MCF 10A (cell line): Measurements from ENCODE around the gene TFAP2D. TPM values are rescaled to one million over a fixed set of nuclear protein-coding genes. Genes with fewer than 3 reads are reported as not detected.

Experiments used
- BruUV-seq: library from RNA; stranded (reverse); fragments of 400-500 nt; replicated peaks from 2 replicates; lab custom pipeline; 2021; lab: Mats Ljungman, UMichigan
- CTCF ChIA-PET: fragments of 300-600 bp; sonication (Branson Sonifier 250); formaldehyde crosslinking; extraction: SDS; loops from one replicate; lab custom pipeline; 2021; ENCODE audit warnings: antibody characterized with exemption, inconsistent platforms; lab: Yijun Ruan, JAX
- POLR2A ChIA-PET: fragments of 300-600, 350-650 bp; sonication (Branson Sonifier 250); formaldehyde crosslinking; extraction: SDS; loops from one replicate; lab custom pipeline; 2020; ENCODE audit warnings: antibody characterized with exemption, inconsistent platforms; lab: Yijun Ruan, JAX
- DNase-seq: peaks from one replicate; pipeline ENCODE4 v3.0.0-alpha.2; 2018; ENCODE audit not compliant: unreplicated experiment
- H3K27ac Mint-ChIP-seq: one replicate; pipeline ENCODE4 v1.8.0; 2022; ENCODE audit warnings: mild to moderate bottlenecking, low read depth, mixed read lengths; ENCODE audit not compliant: unreplicated experiment
- H3K27me3 Mint-ChIP-seq: one replicate; pipeline ENCODE4 v1.8.0; 2022; ENCODE audit warnings: mixed read lengths; ENCODE audit not compliant: insufficient read depth, unreplicated experiment
- H3K36me3 Mint-ChIP-seq: one replicate; pipeline ENCODE4 v1.8.0; 2022; ENCODE audit warnings: mild to moderate bottlenecking, moderate library complexity, mixed read lengths; ENCODE audit not compliant: insufficient read depth, unreplicated experiment
- H3K4me1 Mint-ChIP-seq: one replicate; pipeline ENCODE4 v1.8.0; 2022; ENCODE audit warnings: mixed read lengths; ENCODE audit not compliant: insufficient read depth, unreplicated experiment
- H3K4me3 Mint-ChIP-seq: one replicate; pipeline ENCODE4 v1.8.0; 2022; ENCODE audit warnings: mild to moderate bottlenecking, moderate library complexity, mixed read lengths; ENCODE audit not compliant: unreplicated experiment
- H3K9me3 Mint-ChIP-seq: one replicate; pipeline ENCODE4 v1.8.0; 2022; ENCODE audit warnings: mixed read lengths; ENCODE audit not compliant: unreplicated experiment
- CTCF ChIP-seq: fragments of 200-600 bp; IDR thresholded peaks from one replicate; pipeline ENCODE4 v1.8.0; 2022; ENCODE audit warnings: antibody characterized with exemption, mild to moderate bottlenecking; ENCODE audit not compliant: unreplicated experiment
- intact Hi-C: fragments of 100-400 bp; cut with micrococcal nuclease; formaldehyde crosslinking; loops from 2 replicates; pipeline ENCODE4 v1.14.1; 2022
- total RNA-seq: library from RNA; stranded (reverse); gene quantifications from 2 replicates; pipeline ENCODE4 v1.2.3, GENCODE V29; 2022

TFAP2D gene
- total RNA-seq, 1 experiment from 2014 or later = not detected

- peaks cover 27% of the 10 kb centered on the region for H3K27me3 Mint-ChIP-seq
These were observed 6.8 kb upstream of the TFAP2D start for GRCh38 chr6:50706575-50706974.

GRCh38 chr6:50707191-50707590, 6.1 kb upstream of the TFAP2D start:
- H3K27me3 Mint-ChIP-seq = peaks cover 27% of the 10 kb centered on the region
- BruUV-seq = no TSS peak
- no peak overlapping the region for H3K4me3 Mint-ChIP-seq
- no peak for TF ChIP-seq CTCF
- POLR2A ChIA-PET = no interaction called here
- peaks cover 15% of the 10 kb centered on the region for H3K9me3 Mint-ChIP-seq
- intact Hi-C loops = no loop called here
- H3K36me3 Mint-ChIP-seq = no peaks in the 10 kb centered on the region
- no peak for DNase-seq
- H3K4me1 Mint-ChIP-seq = no peaks in the 10 kb centered on the region
- CTCF ChIA-PET = no interaction called here
- no peak overlapping the region for H3K27ac Mint-ChIP-seq

More at GRCh38 chr6:50706575-50706974, 6.8 kb upstream of the TFAP2D start:
- Mint-ChIP-seq H3K9me3 (peaks cover 15% of the 10 kb centered on the region), H3K4me1 (no peaks in the 10 kb centered on the region), H3K4me3 (no peak overlapping the region), H3K27ac (no peak overlapping the region), H3K36me3 (no peaks in the 10 kb centered on the region)
- ChIA-PET POLR2A (no interaction called here), CTCF (interaction anchor here (1.1 kb wide), 1 partner anchor 15 kb away, joined by 5 read pairs; no protein-coding TSS in a partner anchor)
- TF ChIP-seq CTCF = no peak
- BruUV-seq = no TSS peak
- intact Hi-C loops = no loop called here
- DNase-seq = no peak

GRCh38 chr6:50707652-50708300, 5.5 kb upstream of the TFAP2D start:
- H3K4me1 Mint-ChIP-seq = no peaks in the 10 kb centered on the region
- TF ChIP-seq CTCF = no peak
- H3K27ac Mint-ChIP-seq = no peak overlapping the region
- CTCF ChIA-PET = no interaction called here
- peaks cover 15% of the 10 kb centered on the region for H3K9me3 Mint-ChIP-seq
- no TSS peak for BruUV-seq
- no peak overlapping the region for H3K4me3 Mint-ChIP-seq
- H3K27me3 Mint-ChIP-seq = peaks cover 27% of the 10 kb centered on the region
- DNase-seq = no peak
- no peaks in the 10 kb centered on the region for H3K36me3 Mint-ChIP-seq
- POLR2A ChIA-PET = no interaction called here
- intact Hi-C loops = no loop called here

GRCh38 chr6:50708664-50709365, 4.5 kb upstream of the TFAP2D start:
- no peak for DNase-seq
- peaks cover 29% of the 10 kb centered on the region for H3K27me3 Mint-ChIP-seq
- intact Hi-C loops = no loop called here
- TF ChIP-seq CTCF = no peak
- no TSS peak for BruUV-seq
- ChIA-PET POLR2A (no interaction called here), CTCF (no interaction called here)
- peaks cover 15% of the 10 kb centered on the region for H3K9me3 Mint-ChIP-seq
- H3K36me3 Mint-ChIP-seq = no peaks in the 10 kb centered on the region
- no peak overlapping the region for H3K27ac Mint-ChIP-seq
- H3K4me3 Mint-ChIP-seq = no peak overlapping the region
- no peaks in the 10 kb centered on the region for H3K4me1 Mint-ChIP-seq
